H1 (cell line): ENCODE measurements around the gene SPECC1. TPM values are rescaled to one million over a fixed set of nuclear protein-coding genes. Genes with fewer than 3 reads are reported as not detected.

ENCODE experiments used
- CTCF ChIA-PET: fragments of 300-600 bp; sonication (Branson Sonifier 250); formaldehyde crosslinking; loops from one replicate; lab custom pipeline; 2021; ENCODE audit not compliant: partially characterized antibody; lab: Charles Lee
- POLR2A ChIA-PET: fragments of 300-600 bp; sonication (Branson Sonifier 250); formaldehyde crosslinking; loops from one replicate; lab custom pipeline; 2021; ENCODE audit warnings: inconsistent platforms; ENCODE audit not compliant: partially characterized antibody; lab: Charles Lee
- DNase-seq, 2 experiments: peaks; one replicate each; pipeline versions ENCODE4 v3.0.0 to v3.0.0-alpha.2; 2010 to 2022; ENCODE audit warnings: low spot score in 2 of 2, low read depth in 1 of 2, mixed read lengths in 1 of 2
- FAIRE-seq: peaks from 2 replicates; lab custom pipeline; 2011; peaks lifted over from hg19 to GRCh38; lab: Jason Lieb, UNC
- H2AFZ ChIP-seq: 2 replicates; pipeline ENCODE4 v1.8.1; 2012; ENCODE audit warnings: low read length, inconsistent platforms
- H2AK5ac ChIP-seq: 2 replicates; pipeline ENCODE4 v1.6.1; 2013; ENCODE audit warnings: low read depth, low read length
- H2BK120ac ChIP-seq: replicated peaks from 2 replicates; pipeline ENCODE3; 2013; ENCODE audit warnings: low read depth, low read length, inconsistent platforms
- H2BK12ac ChIP-seq: 2 replicates; pipeline ENCODE4 v1.6.1; 2013; ENCODE audit warnings: low read depth, low read length
- H2BK15ac ChIP-seq: 2 replicates; pipeline ENCODE4 v1.6.1; 2013; ENCODE audit warnings: low read length
- H2BK20ac ChIP-seq: 2 replicates; pipeline ENCODE4 v1.6.1; 2013; ENCODE audit warnings: low read length
- H2BK5ac ChIP-seq: 2 replicates; pipeline ENCODE4 v1.6.1; 2013; ENCODE audit warnings: low read depth, low read length
- H3K14ac ChIP-seq: 2 replicates; pipeline ENCODE4 v1.6.1; 2013; ENCODE audit warnings: inconsistent platforms; ENCODE audit not compliant: insufficient read length
- H3K18ac ChIP-seq: 2 replicates; pipeline ENCODE4 v1.6.1; 2013; ENCODE audit warnings: low read length; ENCODE audit errors: extremely low read depth
- H3K23ac ChIP-seq: 2 replicates; pipeline ENCODE4 v1.6.1; 2013; ENCODE audit warnings: inconsistent platforms; ENCODE audit not compliant: insufficient read length
- H3K23me2 ChIP-seq: 2 replicates; pipeline ENCODE4 v1.6.1; 2013; ENCODE audit warnings: low read depth, low read length
- H3K27ac ChIP-seq: 2 replicates; pipeline ENCODE4 v1.6.1; 2011; ENCODE audit warnings: low read depth, low read length, inconsistent platforms
- H3K27me3 ChIP-seq, 4 experiments: replicated peaks in 1 of 4; 1 replicate in 1 of 4; 2 replicates in 3 of 4; pipeline versions ENCODE4 v1.6.1 to v1.8.1; 2011 to 2013; ENCODE audit warnings: low read length in 3 of 4, mild to moderate bottlenecking in 3 of 4, inconsistent platforms in 2 of 4, mixed read lengths in 2 of 4, moderate library complexity in 1 of 4; ENCODE audit not compliant: control insufficient read depth in 3 of 4, insufficient read depth in 3 of 4; ENCODE audit errors: extremely low read depth in 1 of 4
- H3K36me3 ChIP-seq, 4 experiments: 2 replicates each; pipeline versions ENCODE4 v1.6.1 to v1.8.1; 2011 to 2013; ENCODE audit warnings: mild to moderate bottlenecking in 4 of 4, low read length in 3 of 4, moderate library complexity in 2 of 4, control low read depth in 1 of 4, inconsistent platforms in 1 of 4; ENCODE audit not compliant: insufficient read depth in 4 of 4, control insufficient read depth in 2 of 4
- H3K4ac ChIP-seq: replicated peaks from 2 replicates; pipeline ENCODE3; 2013; ENCODE audit warnings: low read length, low read depth, mixed read lengths, inconsistent platforms; ENCODE audit not compliant: insufficient read length
- H3K4me1 ChIP-seq, 4 experiments: replicated peaks in 1 of 4; 1 replicate in 1 of 4; 2 replicates in 3 of 4; pipeline versions ENCODE4 v1.6.1 to v1.8.1; 2011 to 2013; ENCODE audit warnings: low read length in 3 of 4, inconsistent platforms in 2 of 4, mixed read lengths in 1 of 4; ENCODE audit not compliant: insufficient read depth in 4 of 4, control insufficient read depth in 3 of 4
- H3K4me2 ChIP-seq, 2 experiments: 2 replicates each; pipeline versions ENCODE4 v1.6.1 to v1.8.1; 2011 to 2013; ENCODE audit warnings: low read depth in 2 of 2, low read length in 2 of 2, control low read depth in 1 of 2, inconsistent platforms in 1 of 2, mild to moderate bottlenecking in 1 of 2; ENCODE audit not compliant: insufficient read depth in 1 of 2
- H3K4me3 ChIP-seq, 4 experiments: fragments of 200-600, 300-600 bp in 1 of 4; sonication (generic), shearing (Covaris generic), sonication (Bioruptor Twin) in 1 of 4; 2 replicates each; pipeline versions ENCODE4 v1.5.1 to v1.8.1; 2011 to 2016; ENCODE audit warnings: low read length in 4 of 4, low read depth in 3 of 4, control low read depth in 2 of 4, inconsistent platforms in 2 of 4, mild to moderate bottlenecking in 2 of 4, mixed read lengths in 1 of 4, moderate library complexity in 1 of 4; ENCODE audit not compliant: insufficient read depth in 2 of 4; ENCODE audit errors: extremely low read depth in 1 of 4
- H3K56ac ChIP-seq: replicated peaks from 2 replicates; pipeline ENCODE3; 2013; ENCODE audit warnings: low read depth, mild to moderate bottlenecking, mixed read lengths, low read length, inconsistent platforms; ENCODE audit not compliant: insufficient read length
- H3K79me1 ChIP-seq: 2 replicates; pipeline ENCODE4 v1.6.1; 2013; ENCODE audit warnings: low read depth, low read length, control low read depth
- H3K79me2 ChIP-seq, 2 experiments: 2 replicates each; pipeline versions ENCODE4 v1.6.1 to v1.8.1; 2012 to 2013; ENCODE audit warnings: low read length in 2 of 2, mild to moderate bottlenecking in 2 of 2, inconsistent platforms in 1 of 2; ENCODE audit not compliant: insufficient read depth in 2 of 2, control insufficient read depth in 1 of 2
- H3K9ac ChIP-seq, 4 experiments: replicated peaks in 1 of 4; 1 replicate in 1 of 4; 2 replicates in 3 of 4; pipeline versions ENCODE4 v1.6.1 to v1.8.1; 2011 to 2013; ENCODE audit warnings: low read depth in 3 of 4, low read length in 3 of 4, control low read depth in 2 of 4, mild to moderate bottlenecking in 2 of 4, moderate library complexity in 2 of 4, inconsistent platforms in 1 of 4; ENCODE audit errors: extremely low read depth in 1 of 4
- H3K9me3 ChIP-seq, 2 experiments: 2 replicates each; pipeline versions ENCODE4 v1.6.1 to v1.8.1; 2012 to 2013; ENCODE audit warnings: mild to moderate bottlenecking in 2 of 2, moderate library complexity in 2 of 2, control low read depth in 1 of 2, inconsistent platforms in 1 of 2, low read depth in 1 of 2, low read length in 1 of 2, mixed read lengths in 1 of 2; ENCODE audit not compliant: insufficient read depth in 2 of 2
- H4K20me1 ChIP-seq, 2 experiments: replicated peaks in 1 of 2; 2 replicates each; pipeline versions ENCODE3 to v1.8.1; 2011 to 2013; ENCODE audit warnings: inconsistent platforms in 2 of 2, low read length in 2 of 2, mild to moderate bottlenecking in 1 of 2; ENCODE audit not compliant: insufficient read depth in 2 of 2, control insufficient read depth in 1 of 2
- H4K5ac ChIP-seq: 2 replicates; pipeline ENCODE4 v1.6.1; 2013; ENCODE audit warnings: low read length, low read depth, mixed read lengths, inconsistent platforms; ENCODE audit not compliant: insufficient read length
- H4K8ac ChIP-seq: 2 replicates; pipeline ENCODE4 v1.8.0; 2013; ENCODE audit warnings: mild to moderate bottlenecking, moderate library complexity, low read length, inconsistent platforms; ENCODE audit not compliant: insufficient read depth; ENCODE audit errors: extremely low read depth
- H4K91ac ChIP-seq: replicated peaks from 2 replicates; pipeline ENCODE3; 2013; ENCODE audit warnings: low read length, mixed read lengths, inconsistent platforms; ENCODE audit not compliant: insufficient read length
- SP4 ChIP-seq: IDR thresholded peaks from 2 replicates; pipeline ENCODE4 v1.6.1; 2012; ENCODE audit warnings: low read length, inconsistent platforms
- WGBS, 2 experiments: shearing (Covaris generic) in 1 of 2; methylation state at CpG; one replicate each; pipeline versions ENCODE4 v1.1.6 to v1.1.7; 2013 to 2015; ENCODE audit warnings: low lambda C conversion rate in 2 of 2, mixed read lengths in 2 of 2, inconsistent platforms in 1 of 2, low coverage in 1 of 2, missing lambda C conversion rate in 1 of 2; ENCODE audit not compliant: insufficient replicate concordance in 2 of 2, insufficient coverage in 1 of 2, insufficient read length in 1 of 2; ENCODE audit errors: extremely low coverage in 1 of 2, missing lambda C conversion rate in 1 of 2; 5-methylcytosine and 5-hydroxymethylcytosine counted together
- polyA plus RNA-seq, 7 experiments: library from polyadenylated mRNA; depleted of rRNA in 3 of 7; stranded (reverse) in 5 of 7; unstranded in 2 of 7; fragments of >200 nt in 5 of 7; fragments of 200-250 nt in 2 of 7; gene quantifications; 1 replicate in 5 of 7; 2 replicates in 1 of 7; 4 replicates in 1 of 7; pipeline versions ENCODE4 v1.2.1 to v1.2.3, GENCODE V29; 2011 to 2013; ENCODE audit warnings: missing spikeins in 2 of 7, mixed read lengths in 2 of 7
- total RNA-seq: library from RNA; stranded (reverse); fragmentation: NEBNext Ultra II Directional; extraction: Animal tissue kit (Norgen Biotek cat#: 25700); gene quantifications from 2 replicates; pipeline ENCODE4 v1.2.1, GENCODE V29; 2021

The SPECC1 gene
- total and polyA plus RNA-seq, 2 of the 8 experiments (the other 6 are each of a cell fraction or from before 2014, with no cell fraction given), result 35.8 to 87.9 TPM

DNA sequence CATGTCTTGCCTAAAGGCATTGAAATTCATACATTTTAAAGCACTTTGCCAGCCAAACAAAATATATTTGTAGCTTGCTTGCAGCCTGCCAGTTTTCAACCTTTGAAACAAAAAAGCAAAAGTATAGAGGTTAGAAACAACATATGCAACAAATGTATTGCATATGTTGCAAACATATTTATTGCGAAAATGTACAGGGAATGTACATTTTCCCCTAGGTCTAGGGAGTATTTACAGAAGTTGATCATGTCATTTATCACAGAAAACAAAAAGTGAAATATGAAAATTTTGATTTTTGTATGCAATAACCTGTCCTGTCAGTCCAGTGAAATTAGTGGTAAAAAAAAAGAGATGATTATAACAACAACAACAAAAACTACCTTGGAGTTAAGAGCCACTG is 171.5 kb downstream of the SPECC1 start:
- H4K20me1 ChIP-seq, result peaks cover 0 to 4% of the 10 kb centered on the region in 2 experiments
- POLR2A ChIA-PET, result interaction anchor here (1.7 kb wide), 1 partner anchor 25 kb away, joined by 6 read pairs; no protein-coding TSS in a partner anchor

More for the DNA sequence above, 171.5 kb downstream of the SPECC1 start:
- H3K23me2 ChIP-seq, result no peaks in the 10 kb centered on the region
- H4K5ac ChIP-seq, result no peak overlapping the region
- no peak overlapping the region for H4K8ac ChIP-seq
- H3K56ac ChIP-seq, result no peak overlapping the region
- H3K4ac ChIP-seq, result no peak overlapping the region
- H2AK5ac ChIP-seq, result no peak overlapping the region
- H3K14ac ChIP-seq, result no peak overlapping the region
- H3K18ac ChIP-seq, result no peak overlapping the region
- no peak overlapping the region for H4K91ac ChIP-seq
- H3K23ac ChIP-seq, result no peak overlapping the region
- no peak overlapping the region for H2BK12ac ChIP-seq
- H3K27ac ChIP-seq, result no peak overlapping the region
- H3K79me2 ChIP-seq, result peaks cover 3 to 96% of the 10 kb centered on the region in 2 experiments; a peak in 3 of 4 replicates
- no peaks in the 10 kb centered on the region for H3K9me3 ChIP-seq
- CTCF ChIA-PET, result no interaction called here
- H3K4me3 ChIP-seq, result no peak overlapping the region
- H2AFZ ChIP-seq, result no peak overlapping the region
- H3K9ac ChIP-seq, result no peak overlapping the region
- no peak overlapping the region for H3K4me2 ChIP-seq
- H3K79me1 ChIP-seq, result peaks cover 7% of the 10 kb centered on the region
- H3K4me1 ChIP-seq, result peaks cover 1 to 13% (median 7%) of the 10 kb centered on the region in 4 experiments; a peak in 6 of 7 replicates
- no peaks in the 10 kb centered on the region for H3K27me3 ChIP-seq
- DNase-seq, result no peak
- FAIRE-seq, result no peak
- H2BK120ac ChIP-seq, result no peak overlapping the region
- no peak for TF ChIP-seq SP4
- TF ChIP-seq, all 59 proteins: peak for 0
- H2BK5ac ChIP-seq, result no peak overlapping the region
- H2BK20ac ChIP-seq, result no peak overlapping the region
- WGBS, 2 experiments, result 70% methylated on average over 1 of the region's 1 CpG; no CpG with 5 or more reads in 1 of the 2 experiments
- no peak overlapping the region for H2BK15ac ChIP-seq
- no peaks in the 10 kb centered on the region for H3K36me3 ChIP-seq
